HG02970 (cell line): Measurements from ENCODE around the gene VANGL2.

Experiments
- ATAC-seq: cut with Tn5 transposase; IDR thresholded peaks from one replicate; pipeline ENCODE4 v1.9.1; 2021; ENCODE audit warnings: mild to moderate bottlenecking, moderate library complexity, moderate number of reproducible peaks; ENCODE audit not compliant: unreplicated experiment, low FRiP score

The VANGL2 gene

DNA sequence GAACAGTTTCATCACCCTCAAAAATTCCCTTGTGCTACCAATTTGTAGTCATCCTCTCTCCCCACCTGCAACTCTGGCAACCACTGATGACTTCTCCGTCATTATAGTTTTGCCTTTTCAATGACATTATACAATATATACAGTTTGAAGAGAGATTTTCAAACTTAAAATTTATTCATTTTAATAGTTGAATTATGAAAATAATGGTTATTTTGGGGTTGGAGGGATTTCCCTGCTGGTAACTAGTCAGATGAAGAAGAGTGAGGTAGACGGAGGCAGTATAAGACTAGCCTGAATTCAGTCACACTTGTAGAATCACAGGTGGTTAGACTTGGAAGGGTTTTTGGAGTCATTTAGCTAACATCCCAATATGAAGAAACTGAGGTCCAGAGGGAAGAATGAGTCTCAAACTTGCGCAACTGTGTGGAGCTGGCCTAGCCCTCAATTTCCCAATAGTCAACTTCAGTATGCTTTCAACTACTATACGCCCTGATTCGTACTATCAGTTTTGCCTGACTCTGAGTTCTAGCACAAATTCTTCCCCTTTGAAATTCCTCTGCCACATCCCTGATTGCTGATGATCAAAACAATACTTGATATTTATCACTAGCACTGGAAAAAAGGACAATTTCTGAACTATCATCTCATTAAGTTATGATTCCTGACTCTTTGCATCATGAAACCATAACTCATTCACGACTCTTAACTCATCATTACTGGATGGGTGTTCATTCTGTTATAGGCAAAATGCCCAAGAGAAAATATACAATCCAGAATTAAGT lies 54.2 kb downstream of the VANGL2 start:
- no peak for ATAC-seq

DNA sequence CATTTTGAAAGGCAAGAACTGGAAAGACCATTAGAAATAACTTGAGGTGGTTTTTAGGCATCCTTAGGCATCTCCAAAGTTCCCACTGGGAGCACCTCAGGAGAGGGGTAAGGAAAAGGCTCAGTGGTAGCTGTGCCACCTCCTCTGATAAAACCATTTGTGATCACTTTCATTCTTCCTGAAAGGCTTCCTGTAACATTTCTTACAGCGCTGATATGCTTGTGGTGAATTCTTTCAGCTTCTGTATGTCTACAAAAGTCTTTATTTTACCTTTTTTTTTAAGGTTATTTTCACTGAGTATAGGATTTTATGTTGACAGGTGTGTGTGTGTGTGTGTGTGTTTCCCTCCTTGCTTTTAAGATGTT lies 54.8 kb downstream of the VANGL2 start:
- no peak for ATAC-seq

DNA sequence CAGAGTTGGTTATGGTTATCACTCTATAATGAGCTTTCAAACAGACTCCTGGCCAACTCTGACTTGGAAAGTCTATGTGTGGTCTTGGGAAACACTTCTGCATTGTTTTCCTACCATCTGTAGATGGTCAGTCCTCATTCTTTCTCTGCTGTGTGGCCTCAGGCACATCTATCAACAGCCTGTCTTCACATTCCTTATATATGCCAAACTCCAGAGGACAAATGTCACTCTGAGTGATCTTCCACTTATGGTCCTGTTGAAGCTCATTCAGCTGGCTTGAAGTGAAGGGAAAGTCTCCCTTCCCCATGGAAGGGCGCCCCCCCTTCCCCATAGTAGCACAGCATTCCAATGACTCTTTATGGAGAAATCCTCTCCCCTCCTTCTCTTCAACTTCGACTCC lies 58.7 kb downstream of the VANGL2 start:
- ATAC-seq, result no peak

DNA sequence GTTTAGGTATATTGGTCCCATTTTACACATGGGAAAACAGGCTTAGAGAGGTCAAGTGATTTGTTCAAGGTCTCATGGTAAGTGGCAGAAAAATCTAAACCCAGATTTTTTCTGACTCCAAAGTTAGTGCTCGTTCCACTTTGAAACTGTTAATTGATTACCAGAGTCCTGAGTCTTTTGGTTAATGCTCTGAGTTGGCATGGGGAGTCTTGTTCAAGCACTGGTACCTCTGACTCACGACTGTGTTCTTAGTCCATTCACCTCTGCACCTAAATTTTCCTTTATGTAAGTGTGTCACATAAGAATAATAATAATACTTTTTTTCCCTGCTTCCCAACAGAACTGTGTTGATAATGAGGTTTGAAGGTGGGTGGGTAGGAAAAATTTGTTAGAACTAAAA lies 59.3 kb downstream of the VANGL2 start:
- ATAC-seq, result no peak

DNA sequence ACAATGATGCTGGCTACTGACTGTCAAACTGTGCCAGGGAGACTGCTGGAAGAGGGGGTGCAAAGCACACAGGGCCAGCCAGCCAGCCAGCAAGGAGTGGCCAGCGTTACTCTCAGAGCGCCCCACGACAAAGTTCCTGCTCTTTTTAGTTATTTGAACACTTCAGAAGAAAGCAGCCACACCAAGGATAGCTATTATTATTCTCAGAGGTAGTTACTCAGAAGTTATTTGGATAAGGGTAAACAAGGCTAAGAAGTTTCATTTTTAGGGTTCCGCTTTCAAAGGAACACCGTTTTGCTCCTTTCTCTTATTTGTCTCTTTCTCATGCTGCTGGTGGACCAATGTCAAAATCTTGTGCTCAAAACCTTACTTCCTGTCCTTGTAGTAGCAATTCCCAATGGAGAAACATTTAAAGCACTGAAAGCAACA lies 59.9 kb downstream of the VANGL2 start:
- no peak for ATAC-seq

DNA sequence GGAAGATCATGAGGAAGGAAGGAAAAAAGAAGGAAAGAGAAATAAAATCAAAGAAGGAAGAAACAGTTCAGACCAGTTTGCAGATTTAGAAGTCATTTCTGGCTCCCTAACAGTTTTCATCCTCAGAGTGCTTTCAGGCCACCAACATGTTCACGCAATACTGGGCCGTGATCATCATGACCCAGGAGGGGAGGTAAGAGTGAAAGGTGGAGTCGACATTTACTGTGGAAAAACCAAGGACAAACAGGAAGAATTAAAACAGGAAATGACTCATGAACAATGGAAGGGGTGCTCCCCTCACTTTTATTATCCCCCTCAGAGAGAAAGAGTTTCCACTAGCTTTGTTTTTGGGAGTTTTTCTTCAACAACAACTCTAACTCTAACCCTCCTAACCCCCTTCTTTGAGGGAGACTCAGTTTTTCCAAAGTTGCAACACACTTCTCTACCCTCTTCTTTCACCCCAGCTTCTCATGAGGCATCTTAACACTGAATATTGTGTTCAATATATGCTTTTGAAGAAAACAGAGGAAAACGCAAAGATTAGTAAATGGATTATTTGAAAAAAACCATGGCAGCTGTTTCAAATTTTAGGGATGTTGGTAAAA lies 60.4 kb downstream of the VANGL2 start:
- ATAC-seq, result no peak

DNA sequence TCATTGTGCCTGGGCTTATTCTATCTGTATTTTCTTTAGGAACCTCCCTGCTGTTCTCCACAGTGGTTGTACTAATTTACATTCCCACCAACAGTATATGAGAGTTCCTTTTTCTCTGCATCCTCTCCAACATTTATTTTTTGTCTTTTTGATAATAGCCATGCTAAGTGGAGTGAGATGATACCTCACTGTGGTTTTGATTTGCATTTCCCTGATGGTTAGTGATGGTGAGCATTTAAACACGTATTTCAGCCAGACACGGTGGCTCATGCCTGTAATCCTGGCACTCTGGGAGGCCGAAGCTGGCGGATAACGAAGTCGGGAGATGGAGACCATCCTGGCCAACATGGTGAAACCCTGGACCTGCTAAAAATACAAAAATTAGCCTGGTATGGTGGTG lies 64.8 kb downstream of the VANGL2 start:
- ATAC-seq, result no peak

DNA sequence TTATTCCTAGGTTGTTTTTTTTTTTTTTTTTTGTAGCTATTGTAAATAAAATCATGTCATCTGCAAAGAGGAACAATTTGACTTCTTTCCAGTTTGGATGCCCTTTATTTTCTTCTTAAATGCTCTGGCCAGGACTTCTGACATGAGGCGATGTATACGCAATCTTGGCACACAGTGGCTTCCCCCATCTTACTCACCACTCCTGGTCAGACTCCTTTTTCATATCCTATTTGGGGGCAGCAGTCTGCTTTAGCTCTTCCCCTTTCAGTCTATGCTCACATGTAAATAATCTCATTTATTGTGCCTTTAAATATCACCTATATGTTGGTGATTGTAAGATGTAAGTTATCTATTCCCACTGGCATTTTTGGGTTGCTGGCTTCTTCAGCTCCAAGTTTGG lies 66.6 kb downstream of the VANGL2 start:
- ATAC-seq, result no peak

DNA sequence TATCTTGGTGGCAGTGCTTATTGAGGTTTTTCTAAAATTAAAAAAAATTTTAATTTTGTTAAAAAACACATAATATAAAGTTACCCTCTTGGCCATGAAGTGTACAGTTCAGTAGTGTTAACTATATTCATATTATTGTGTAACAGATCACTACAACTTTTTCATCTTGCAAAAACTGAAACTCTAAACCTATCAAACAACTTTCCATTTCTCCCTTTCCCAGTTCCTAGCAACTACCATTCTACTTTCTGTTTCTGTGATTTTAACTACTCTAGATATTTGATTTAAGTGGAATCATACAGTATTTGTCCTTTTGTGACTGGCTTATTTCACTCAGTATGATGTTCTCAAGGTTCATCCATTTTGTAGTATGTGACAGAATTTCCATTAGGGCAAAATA lies 67.2 kb downstream of the VANGL2 start:
- no peak for ATAC-seq

DNA sequence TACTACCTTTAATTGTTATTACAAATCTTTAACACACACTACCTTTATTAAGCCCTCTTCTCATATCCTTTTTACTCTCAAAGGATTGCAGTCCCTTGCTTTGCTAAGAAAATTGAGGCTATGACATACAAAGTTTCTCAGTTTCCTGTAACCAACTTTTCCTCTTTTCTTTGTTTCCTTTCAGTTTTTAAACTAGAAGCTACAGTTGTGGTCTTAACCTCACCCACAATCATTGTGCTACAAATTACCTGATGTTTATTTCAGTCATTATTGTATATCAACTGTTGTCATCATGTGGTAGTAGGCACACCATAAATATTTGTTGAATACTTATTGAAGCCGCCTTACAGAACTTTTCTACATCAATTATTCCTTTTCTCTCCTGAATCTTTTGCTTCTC lies 70.9 kb downstream of the VANGL2 start:
- ATAC-seq, result no peak

DNA sequence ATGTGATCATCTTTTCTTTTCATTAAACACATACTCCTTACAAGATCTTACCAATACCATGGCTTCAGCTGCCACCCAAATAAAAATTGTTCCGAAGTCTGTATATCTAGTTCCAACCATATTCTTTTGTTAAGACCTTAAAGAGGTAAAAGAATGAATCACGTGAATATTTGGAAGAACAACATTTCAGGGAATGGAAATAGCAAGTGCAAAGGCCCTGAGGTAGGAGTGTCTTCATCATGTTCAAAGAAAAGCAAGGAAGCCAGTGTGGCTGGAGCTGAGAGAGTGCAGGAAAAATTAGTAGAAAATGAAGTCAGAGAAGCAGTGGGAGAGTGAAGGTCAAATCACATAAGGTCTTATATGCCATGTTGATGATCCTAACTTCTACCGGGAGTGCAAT lies 71.7 kb downstream of the VANGL2 start:
- no peak for ATAC-seq

DNA sequence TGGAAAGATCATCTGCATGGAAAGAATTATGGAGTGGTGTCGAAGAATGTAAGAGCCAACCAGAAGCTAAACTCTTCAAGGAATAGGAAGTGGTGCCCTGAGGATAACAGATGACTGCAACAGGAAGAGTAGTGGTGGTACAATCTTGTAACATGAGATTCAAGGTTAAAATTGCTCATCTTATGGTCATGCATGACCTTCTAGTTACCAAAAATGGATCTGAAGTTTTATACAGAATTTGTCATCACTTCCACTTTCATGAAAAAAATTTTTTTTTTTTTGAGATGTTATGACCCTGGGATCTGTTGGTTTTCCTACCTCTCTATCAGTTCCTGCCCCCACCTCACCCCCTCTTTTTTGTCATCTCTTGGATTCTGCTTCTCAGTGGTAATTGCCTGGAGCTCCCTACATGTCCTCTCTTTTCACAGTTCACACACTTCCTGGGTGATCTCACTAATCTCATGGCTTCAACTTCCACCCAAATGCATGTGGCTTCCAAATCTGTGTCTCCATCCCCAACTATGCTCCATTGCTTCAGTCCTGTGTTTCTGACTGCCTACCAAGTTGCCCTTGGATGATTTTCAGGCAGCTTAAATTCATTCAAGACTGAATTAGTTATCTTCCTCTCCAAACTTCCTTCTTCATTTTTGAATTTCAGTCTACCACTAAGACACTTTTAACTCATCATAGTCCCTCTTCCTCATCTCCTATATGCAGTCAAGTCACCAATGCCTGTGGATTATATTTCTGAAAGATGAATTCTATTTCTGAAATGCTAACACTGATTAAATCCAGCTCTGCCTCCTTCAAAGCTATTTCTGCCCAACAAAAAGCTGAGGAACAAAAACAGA lies 74.3 kb downstream of the VANGL2 start:
- no peak for ATAC-seq
